Loucy (cell line): ENCODE measurements around the gene EGF.

Experiments
- H2AFZ ChIP-seq: fragments of 200-600 bp; sonication (generic); 2 replicates; pipeline ENCODE4 v1.6.0; 2016; ENCODE audit warnings: antibody characterized with exemption, mild to moderate bottlenecking, low read length, moderate library complexity
- H3F3A ChIP-seq: fragments of 200-600 bp; 2 replicates; pipeline ENCODE4 v1.6.0; 2016; ENCODE audit warnings: antibody characterized with exemption, low read depth, mild to moderate bottlenecking
- H3K27me3 ChIP-seq: fragments of 200-600 bp; sonication (generic); 2 replicates; pipeline ENCODE4 v1.6.1; 2014; ENCODE audit warnings: low read length, mild to moderate bottlenecking; ENCODE audit not compliant: insufficient read depth, poor library complexity, severe bottlenecking
- H3K36me3 ChIP-seq: fragments of 200-600 bp; sonication (generic); 2 replicates; pipeline ENCODE4 v1.6.1; 2016; ENCODE audit warnings: low read length; ENCODE audit not compliant: insufficient read depth
- H3K4me1 ChIP-seq: fragments of 200-600 bp; sonication (generic); 2 replicates; pipeline ENCODE4 v1.5.1; 2014; ENCODE audit warnings: low read length, mild to moderate bottlenecking; ENCODE audit not compliant: insufficient read depth, poor library complexity, severe bottlenecking
- H3K4me2 ChIP-seq: fragments of 200-600 bp; sonication (generic); 2 replicates; pipeline ENCODE4 v1.6.0; 2014; ENCODE audit warnings: antibody characterized with exemption, low read length, low read depth, mild to moderate bottlenecking; ENCODE audit not compliant: poor library complexity, severe bottlenecking
- H3K4me3 ChIP-seq: fragments of 200-600 bp; sonication (generic); 2 replicates; pipeline ENCODE4 v1.5.1; 2014; ENCODE audit warnings: low read length, mild to moderate bottlenecking, mixed read lengths; ENCODE audit not compliant: poor library complexity, severe bottlenecking
- H3K79me2 ChIP-seq: fragments of 200-600 bp; sonication (generic); 2 replicates; pipeline ENCODE4 v1.6.1; 2014; ENCODE audit warnings: low read length; ENCODE audit not compliant: insufficient read depth
- H3K9ac ChIP-seq: fragments of 200-600 bp; sonication (generic); 2 replicates; pipeline ENCODE4 v1.6.0; 2014; ENCODE audit warnings: mild to moderate bottlenecking, low read depth, low read length, moderate library complexity; ENCODE audit not compliant: poor library complexity, severe bottlenecking
- H3K9me2 ChIP-seq: fragments of 200-600 bp; sonication (generic); replicated peaks from 2 replicates; pipeline ENCODE4 v1.6.1; 2016; ENCODE audit warnings: low read depth, low read length, mixed read lengths
- H3K9me3 ChIP-seq: fragments of 200-600 bp; sonication (generic); 2 replicates; pipeline ENCODE4 v1.6.1; 2014; ENCODE audit warnings: mild to moderate bottlenecking, antibody characterized with exemption, low read length, low read depth; ENCODE audit not compliant: insufficient read depth
- H4K20me1 ChIP-seq: fragments of 200-600 bp; sonication (generic); 2 replicates; pipeline ENCODE4 v1.6.0; 2014; ENCODE audit warnings: antibody characterized with exemption, low read length, mild to moderate bottlenecking; ENCODE audit not compliant: insufficient read depth, poor library complexity, severe bottlenecking
- EZH2phosphoT487 ChIP-seq: fragments of 200-600 bp; IDR thresholded peaks from 2 replicates; pipeline ENCODE4 v1.6.1; 2018; ENCODE audit warnings: antibody characterized with exemption, mild to moderate bottlenecking, moderate library complexity, borderline replicate concordance
- TF ChIP-seq, protein P1 (sequence below): fragments of 200-600 bp; sonication (generic); conservative IDR thresholded peaks from 2 replicates; pipeline ENCODE4 v1.5.1; 2014; ENCODE audit warnings: mild to moderate bottlenecking, antibody characterized with exemption, low read length

The EGF gene

DNA sequence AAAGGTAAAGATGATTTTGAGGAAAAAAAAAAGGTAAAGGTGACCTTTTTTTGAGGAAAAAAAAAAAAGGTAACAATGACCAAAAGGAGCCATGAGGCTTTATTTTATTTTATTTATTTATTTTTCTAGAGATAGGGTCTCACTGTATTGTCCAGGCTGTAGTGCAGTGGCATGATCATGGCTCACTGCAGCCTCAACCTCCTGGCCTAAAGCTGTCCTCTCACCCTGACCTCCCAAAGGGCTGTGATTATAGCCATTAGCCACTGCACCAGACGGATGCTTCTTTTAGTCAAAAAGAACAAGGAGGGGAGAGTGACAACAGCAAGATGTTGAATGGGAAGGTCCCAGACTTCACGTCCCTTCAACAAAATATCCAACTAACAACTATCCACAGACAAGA lies 34.3 kb upstream of the EGF start:
- Histone ChIP-seq H3K4me2 (no peak overlapping the region), H3K4me3 (no peak overlapping the region), H3K9ac (no peak overlapping the region), H3K9me3 (no peaks in the 10 kb centered on the region), H4K20me1 (no peaks in the 10 kb centered on the region), H3K9me2 (no peaks in the 10 kb centered on the region), H2AFZ (no peak overlapping the region), H3K79me2 (no peaks in the 10 kb centered on the region), H3K27me3 (no peaks in the 10 kb centered on the region), H3F3A (no peaks in the 10 kb centered on the region), H3K4me1 (no peaks in the 10 kb centered on the region), H3K36me3 (no peaks in the 10 kb centered on the region)
- TF ChIP-seq, protein P1, sequence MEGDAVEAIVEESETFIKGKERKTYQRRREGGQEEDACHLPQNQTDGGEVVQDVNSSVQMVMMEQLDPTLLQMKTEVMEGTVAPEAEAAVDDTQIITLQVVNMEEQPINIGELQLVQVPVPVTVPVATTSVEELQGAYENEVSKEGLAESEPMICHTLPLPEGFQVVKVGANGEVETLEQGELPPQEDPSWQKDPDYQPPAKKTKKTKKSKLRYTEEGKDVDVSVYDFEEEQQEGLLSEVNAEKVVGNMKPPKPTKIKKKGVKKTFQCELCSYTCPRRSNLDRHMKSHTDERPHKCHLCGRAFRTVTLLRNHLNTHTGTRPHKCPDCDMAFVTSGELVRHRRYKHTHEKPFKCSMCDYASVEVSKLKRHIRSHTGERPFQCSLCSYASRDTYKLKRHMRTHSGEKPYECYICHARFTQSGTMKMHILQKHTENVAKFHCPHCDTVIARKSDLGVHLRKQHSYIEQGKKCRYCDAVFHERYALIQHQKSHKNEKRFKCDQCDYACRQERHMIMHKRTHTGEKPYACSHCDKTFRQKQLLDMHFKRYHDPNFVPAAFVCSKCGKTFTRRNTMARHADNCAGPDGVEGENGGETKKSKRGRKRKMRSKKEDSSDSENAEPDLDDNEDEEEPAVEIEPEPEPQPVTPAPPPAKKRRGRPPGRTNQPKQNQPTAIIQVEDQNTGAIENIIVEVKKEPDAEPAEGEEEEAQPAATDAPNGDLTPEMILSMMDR, result no peak
- TF ChIP-seq EZH2phosphoT487, result no peak

DNA sequence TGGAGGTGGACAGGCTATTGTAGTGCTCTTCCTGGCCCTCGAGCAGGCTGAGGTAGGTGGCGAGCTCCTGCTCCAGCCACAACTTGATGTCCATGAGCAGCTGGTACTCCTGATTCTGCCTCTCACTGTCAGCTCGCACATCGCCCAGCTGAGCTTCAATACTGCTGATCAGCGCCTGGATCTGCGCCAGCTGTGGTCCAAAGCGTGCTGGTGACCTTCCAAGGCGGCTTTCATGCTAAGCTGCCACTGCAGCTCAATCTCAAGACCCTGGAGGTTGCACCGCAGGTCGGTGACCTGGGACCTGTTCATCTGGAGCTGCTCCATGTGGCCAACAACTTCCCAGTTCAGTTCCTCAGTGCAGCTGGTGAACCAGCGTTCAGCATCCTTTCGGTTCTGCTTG lies 33.6 kb upstream of the EGF start:
- TF ChIP-seq, protein P1, result no peak
- TF ChIP-seq EZH2phosphoT487, result no peak
- H3K4me1 ChIP-seq, result no peaks in the 10 kb centered on the region

DNA sequence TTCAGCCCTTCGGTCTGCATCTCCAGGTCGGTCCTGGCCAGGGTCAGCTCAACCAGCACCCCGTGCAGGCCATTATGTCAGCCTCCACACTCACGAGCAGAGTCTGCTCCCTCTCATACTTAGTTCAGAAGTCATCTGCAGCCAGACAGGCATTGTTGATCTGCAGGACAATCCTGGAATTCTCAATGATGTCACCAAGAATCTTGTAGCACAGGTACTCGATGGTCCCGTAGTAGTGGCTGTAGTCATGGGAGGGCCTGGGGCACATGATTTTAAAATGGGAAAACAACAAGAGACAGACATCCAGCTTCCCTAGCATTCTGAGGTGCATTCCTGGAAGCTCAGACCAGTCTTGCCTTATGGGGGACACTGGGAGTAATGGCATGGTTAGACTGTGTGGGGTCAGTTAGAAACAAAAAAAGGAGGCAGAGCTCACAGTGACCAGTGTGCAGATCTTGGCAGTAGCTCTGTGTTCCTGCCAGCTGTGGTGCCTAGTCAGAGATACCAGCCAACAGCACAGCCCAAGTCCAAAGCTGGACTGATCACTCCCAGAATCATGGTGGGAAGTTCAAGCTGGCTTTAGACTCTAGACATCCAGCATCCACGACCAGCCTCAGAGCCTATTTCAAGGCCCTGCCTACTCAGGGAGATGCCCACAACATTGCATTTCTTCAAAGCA lies 32.9 kb upstream of the EGF start:
- H3K9me3 ChIP-seq, result no peaks in the 10 kb centered on the region
- no peak overlapping the region for H3K4me2 ChIP-seq
- no peaks in the 10 kb centered on the region for H3K4me1 ChIP-seq
- no peaks in the 10 kb centered on the region for H3K9me2 ChIP-seq
- H2AFZ ChIP-seq, result no peak overlapping the region
- H3K36me3 ChIP-seq, result no peaks in the 10 kb centered on the region
- no peaks in the 10 kb centered on the region for H3F3A ChIP-seq
- H3K79me2 ChIP-seq, result no peaks in the 10 kb centered on the region
- H3K4me3 ChIP-seq, result no peak overlapping the region
- H3K27me3 ChIP-seq, result no peaks in the 10 kb centered on the region
- TF ChIP-seq, protein P1, result no peak
- H4K20me1 ChIP-seq, result no peaks in the 10 kb centered on the region
- no peak overlapping the region for H3K9ac ChIP-seq

More for the DNA sequence above, 33.6 kb upstream of the EGF start:
- no peaks in the 10 kb centered on the region for H3K36me3 ChIP-seq
- no peak overlapping the region for H3K4me2 ChIP-seq
- no peaks in the 10 kb centered on the region for H3F3A ChIP-seq
- no peak overlapping the region for H2AFZ ChIP-seq
- no peaks in the 10 kb centered on the region for H4K20me1 ChIP-seq
- no peaks in the 10 kb centered on the region for H3K9me2 ChIP-seq
- H3K9ac ChIP-seq, result no peak overlapping the region
- H3K79me2 ChIP-seq, result no peaks in the 10 kb centered on the region
- H3K4me3 ChIP-seq, result no peak overlapping the region
- H3K27me3 ChIP-seq, result no peaks in the 10 kb centered on the region
- no peaks in the 10 kb centered on the region for H3K9me3 ChIP-seq
